Prostate gland (tissue), 2 donors: Measurements from ENCODE around the gene CYBA. TPM values are rescaled to one million over a fixed set of nuclear protein-coding genes. Genes with fewer than 3 reads are reported as not detected.
A peak's percentile ranks its signal among the peaks of the same experiment; 100 is the strongest.

Experiments used
- DNase-seq: peaks from one replicate; pipeline ENCODE4 v3.0.0-alpha.2; 2019; ENCODE audit warnings: low spot score
- H3K27ac ChIP-seq, 2 donors: fragments of 200-600 bp; sonication (generic); 2 replicates each; pipeline ENCODE4 v1.5.1; 2017 to 2019
- H3K27me3 ChIP-seq: fragments of 200-600 bp; sonication (generic); replicated peaks from 2 replicates; pipeline ENCODE4 v1.5.1; 2019; ENCODE audit not compliant: insufficient read depth
- H3K36me3 ChIP-seq, 2 donors: fragments of 200-600 bp; sonication (generic); 1 replicate in 1 of 2; 2 replicates in 1 of 2; pipeline versions ENCODE4 v1.5.1 to v1.8.1; 2017 to 2019
- H3K4me1 ChIP-seq: fragments of 200-600 bp; sonication (generic); replicated peaks from 2 replicates; pipeline ENCODE4 v1.5.1; 2019
- H3K4me3 ChIP-seq, 2 donors: fragments of 200-600 bp; sonication (generic); 2 replicates each; pipeline ENCODE4 v1.5.1; 2017 to 2019
- H3K9me3 ChIP-seq: fragments of 200-600 bp; sonication (generic); 2 replicates; pipeline ENCODE4 v1.5.1; 2017
- CTCF ChIP-seq, 4 experiments: fragments of 200-600 bp in 2 of 4; fragments of 450-650 bp in 2 of 4; sonication (generic) in 2 of 4; IDR thresholded peaks; 1 replicate in 3 of 4; 2 replicates in 1 of 4; pipeline ENCODE4 v1.5.1; 2016 to 2019; ENCODE audit warnings: antibody characterized with exemption in 4 of 4, mild to moderate bottlenecking in 2 of 4, moderate library complexity in 2 of 4
- POLR2A ChIP-seq: fragments of 450-650 bp; IDR thresholded peaks from one replicate; pipeline ENCODE4 v1.6.1; 2016; ENCODE audit warnings: antibody characterized with exemption, mild to moderate bottlenecking
- POLR2AphosphoS5 ChIP-seq: sonication (generic); formaldehyde crosslinking; IDR thresholded peaks from one replicate; pipeline ENCODE4 v1.6.1; 2017; ENCODE audit warnings: antibody characterized with exemption
- WGBS: methylation state at CpG from one replicate; pipeline ENCODE4 v1.1.5; 2018; 5-methylcytosine and 5-hydroxymethylcytosine counted together
- intact Hi-C: fragments of 100-400 bp; cut with DNase I; formaldehyde crosslinking; loops from one replicate; pipeline ENCODE4 v1.14.2; 2022
- total RNA-seq, 2 donors: library from RNA; depleted of rRNA; stranded (reverse); fragments of >200 nt; gene quantifications; one replicate each; pipeline ENCODE4 v1.1.0, GENCODE V29; 2016

Gene CYBA
- total RNA-seq, 2 donors from 2014 or later: 86.0 to 155 TPM

- Histone ChIP-seq H3K4me1 (peaks cover 6% of the 10 kb centered on the region), H3K27ac (no peak overlapping the region), H3K36me3 (no peaks in the 10 kb centered on the region), H3K27me3 (no peaks in the 10 kb centered on the region), H3K4me3 (no peak overlapping the region), H3K9me3 (no peaks in the 10 kb centered on the region)
- intact Hi-C loops: no loop called here
- WGBS: 31% methylated on average over 21 of the region's 21 CpGs
- TF ChIP-seq CTCF (IDR thresholded peaks at IDR 0.05) (no peak), POLR2AphosphoS5 (no peak), POLR2A (no peak)
- DNase-seq: no peak
Observed at GRCh38 chr16:88681709-88682451, 31.0 kb upstream of the CYBA start.

DNA sequence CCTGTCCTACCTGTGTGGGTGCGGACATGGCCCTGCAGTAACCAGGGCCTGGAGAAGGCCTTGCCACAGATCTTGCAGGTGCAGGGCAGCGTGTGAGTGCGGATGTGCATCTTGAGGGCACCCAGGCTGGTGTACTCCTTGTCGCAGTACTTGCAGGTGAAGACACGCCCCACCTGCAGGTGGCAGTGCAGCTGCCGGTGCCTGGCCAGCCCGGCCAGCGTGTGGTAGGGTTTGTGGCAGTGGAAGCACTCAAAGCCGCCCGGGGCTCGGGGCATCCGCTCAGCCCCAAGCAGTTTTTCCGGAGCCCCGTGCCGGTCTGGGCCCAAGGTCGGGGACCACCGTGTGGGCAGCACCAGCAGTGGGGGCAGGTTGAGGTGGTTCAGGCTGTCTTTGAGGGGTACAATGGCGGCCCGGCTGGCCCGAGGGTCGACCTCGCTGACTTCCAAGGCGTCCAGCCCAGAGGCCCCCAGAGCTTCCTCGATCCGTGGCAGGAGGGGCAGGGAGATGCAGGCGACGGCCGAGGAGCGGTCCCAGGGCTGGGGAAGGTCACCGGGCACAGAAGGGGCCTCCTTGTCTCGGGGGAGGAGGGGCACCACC is 30.3 kb upstream of the CYBA start:
- TF ChIP-seq CTCF (IDR thresholded peaks at IDR 0.05): peak in 1 of 4 experiments; percentile 19
- TF ChIP-seq POLR2A: no peak
- TF ChIP-seq POLR2AphosphoS5: no peak
- Histone ChIP-seq H3K36me3 (no peaks in the 10 kb centered on the region), H3K4me1 (peaks cover 6% of the 10 kb centered on the region), H3K27ac (no peak overlapping the region), H3K27me3 (no peaks in the 10 kb centered on the region), H3K4me3 (no peak overlapping the region), H3K9me3 (no peaks in the 10 kb centered on the region)
- intact Hi-C loops: no loop called here
- no peak for DNase-seq
- 57% methylated on average over 31 of the region's 31 CpGs for WGBS

- 78% methylated on average over 5 of the region's 5 CpGs for WGBS
- Histone ChIP-seq H3K36me3 (no peaks in the 10 kb centered on the region), H3K27ac (no peak overlapping the region), H3K27me3 (no peaks in the 10 kb centered on the region), H3K4me1 (peaks cover 4% of the 10 kb centered on the region), H3K9me3 (no peaks in the 10 kb centered on the region), H3K4me3 (no peak overlapping the region)
- DNase-seq: no peak
- intact Hi-C loops: no loop called here
- TF ChIP-seq POLR2AphosphoS5 (no peak), CTCF (IDR thresholded peaks at IDR 0.05) (no peak), POLR2A (no peak)
Observed at GRCh38 chr16:88680554-88681083, 29.8 kb upstream of the CYBA start.

- intact Hi-C loops: no loop called here
- Histone ChIP-seq H3K9me3 (no peaks in the 10 kb centered on the region), H3K27me3 (no peaks in the 10 kb centered on the region), H3K27ac (no peak overlapping the region), H3K4me3 (no peak overlapping the region), H3K36me3 (no peaks in the 10 kb centered on the region), H3K4me1 (no peaks in the 10 kb centered on the region)
- 47% methylated on average over 32 of the region's 32 CpGs for WGBS
- TF ChIP-seq POLR2AphosphoS5 (no peak), POLR2A (no peak), CTCF (IDR thresholded peaks at IDR 0.05) (no peak)
- DNase-seq: no peak
Observed at GRCh38 chr16:88678224-88678979, 27.5 kb upstream of the CYBA start.
